Fibroblast of pulmonary artery (primary cell): ENCODE measurements around the gene ZNF808.
"Not testable (repeated sequence)": the region's sequence is repeated elsewhere in the genome, so short reads cannot be mapped to it uniquely, and the experiment has no call there.

Experiments used
- DNase-seq: peaks from one replicate; pipeline ENCODE4 v3.0.0-alpha.2; 2010; ENCODE audit warnings: low read depth
- H3K4me3 ChIP-seq: replicated peaks from 2 replicates; pipeline ENCODE4 v1.5.1; 2011; ENCODE audit warnings: low read depth, mild to moderate bottlenecking, control low read depth, low read length, moderate library complexity
- CTCF ChIP-seq: IDR thresholded peaks from 2 replicates; pipeline ENCODE4 v1.5.1; 2011; ENCODE audit warnings: mild to moderate bottlenecking, control low read depth, low read length, inconsistent platforms; ENCODE audit errors: missing control alignments

Gene ZNF808

GRCh38 chr19:52507266-52507665 is 20.2 kb upstream of the ZNF808 start:
- H3K4me3 ChIP-seq = no peak overlapping the region
- no peak for DNase-seq
- no peak for TF ChIP-seq CTCF

- no peak overlapping the region for H3K4me3 ChIP-seq
- DNase-seq = no peak
- no peak for TF ChIP-seq CTCF
These were observed 11.3 kb upstream of the ZNF808 start for GRCh38 chr19:52516191-52516590.

GRCh38 chr19:52518646-52519045 is 8.8 kb upstream of the ZNF808 start:
- no peak overlapping the region for H3K4me3 ChIP-seq
- TF ChIP-seq CTCF = no peak
- DNase-seq = no peak

- H3K4me3 ChIP-seq, DNase-seq: not testable (repeated sequence)
These were observed 8.3 kb upstream of the ZNF808 start for GRCh38 chr19:52519175-52519574.

GRCh38 chr19:52520013-52520412 is 7.5 kb upstream of the ZNF808 start:
- DNase-seq = no peak
- no peak overlapping the region for H3K4me3 ChIP-seq
- TF ChIP-seq CTCF = no peak

- no peak overlapping the region for H3K4me3 ChIP-seq
- no peak for TF ChIP-seq CTCF
- no peak for DNase-seq
These were observed 4.9 kb upstream of the ZNF808 start for GRCh38 chr19:52522551-52522950.

GRCh38 chr19:52524086-52524485 is 3.4 kb upstream of the ZNF808 start:
- no peak for DNase-seq
- no peak overlapping the region for H3K4me3 ChIP-seq
- TF ChIP-seq CTCF = no peak

- no peak for DNase-seq
- no peak for TF ChIP-seq CTCF
These were observed 486 bp downstream of the ZNF808 start for GRCh38 chr19:52527956-52528351.

More at GRCh38 chr19:52527956-52528351, 486 bp downstream of the ZNF808 start:
- peak overlapping the region; percentile 90 for H3K4me3 ChIP-seq
